ENCODE measurements around the gene KRT13. TPM values are rescaled to one million over a fixed set of nuclear protein-coding genes. Genes with fewer than 3 reads are reported as not detected.

KRT13 gene
- total and polyA plus RNA-seq, 2 experiments from 2014 or later = not detected

- TF ChIP-seq REST (IDR thresholded peaks at IDR 0.05; ENCODE audit: unreplicated experiment) (no peak), NANOG (IDR thresholded peaks at IDR 0.05; ENCODE audit: borderline replicate concordance) (no peak), ZNF331 (CRISPR knock-in tag; IDR thresholded peaks at IDR 0.05; ENCODE audit: low read depth) (no peak), ETS1 (IDR thresholded peaks at IDR 0.05) (no peak), JUNB (IDR thresholded peaks at IDR 0.05; ENCODE audit: unreplicated experiment) (no peak), EZH2 (IDR thresholded peaks at IDR 0.05; ENCODE audit: low read depth, unreplicated experiment) (no peak)
Observed at GRCh38 chr17:41516830-41517283, 11.4 kb upstream of the KRT13 start (continued).

GRCh38 chr17:41516147-41516829, 10.9 kb upstream of the KRT13 start:
- Mint-ChIP-seq H3K36me3 (ENCODE audit: low read depth) (no peaks in the 10 kb centered on the region), H3K4me3 (no peak overlapping the region; the same call in 2 of the 3 replicates), H3K27ac (no peak overlapping the region), H3K4me1 (peaks cover 25% of the 10 kb centered on the region), H3K27me3 (ENCODE audit: insufficient read depth, low read depth, poor library complexity) (peaks cover 19% of the 10 kb centered on the region), H3K9me3 (no peaks in the 10 kb centered on the region)
- ATAC-seq (no peak), DNase-seq (ENCODE audit: low spot score) (no peak)
- Histone ChIP-seq H3K4me2 (no peak overlapping the region), H3K27ac (ENCODE audit: low read depth) (no peak overlapping the region), H3F3A (replicated peaks; ENCODE audit: low read depth) (0 out of 2 replicates have a peak, but pooled peaks cover under 1% of the 10 kb centered on the region), H3K9me2 (ENCODE audit: insufficient read depth) (no peaks in the 10 kb centered on the region), H3K4me1 (ENCODE audit: insufficient read depth) (peaks cover under 1% of the 10 kb centered on the region; the same call in 1 of the 2 replicates), H3K4me3 (no peak overlapping the region), H2AFZ (no peak overlapping the region), H3K36me3 (ENCODE audit: insufficient read depth) (no peaks in the 10 kb centered on the region), H4K20me1 (replicated peaks; ENCODE audit: insufficient read depth) (no peaks in the 10 kb centered on the region), H3K27me3 (ENCODE audit: insufficient read depth) (no peaks in the 10 kb centered on the region), H3K79me2 (replicated peaks; ENCODE audit: insufficient read depth) (no peaks in the 10 kb centered on the region)
- TF ChIP-seq ETS1 (IDR thresholded peaks at IDR 0.05) = no peak
- TF ChIP-seq CTCF (conservative IDR thresholded peaks at IDR 0.05; ENCODE audit: low read depth in 2 of 2) = no peak
- no peak for TF ChIP-seq NANOG (IDR thresholded peaks at IDR 0.05; ENCODE audit: borderline replicate concordance)
- TF ChIP-seq EZH2 (IDR thresholded peaks at IDR 0.05; ENCODE audit: low read depth, unreplicated experiment) = no peak
- no peak for TF ChIP-seq CREB1 (CRISPR knock-in tag; IDR thresholded peaks at IDR 0.05; ENCODE audit: low read depth)
- no peak for TF ChIP-seq ZNF462 (CRISPR knock-in tag; IDR thresholded peaks at IDR 0.05)
